Upper lobe of left lung (tissue), 4 donors: Measurements from ENCODE around the gene TOMM6.

ENCODE experiments used
- CTCF ChIP-seq, 6 experiments: fragments of 450-650 bp in 4 of 6; fragments of 200-600 bp in 2 of 6; sonication (generic) in 2 of 6; IDR thresholded peaks; one replicate each; pipeline ENCODE4 v1.5.1; 2016 to 2019; ENCODE audit warnings: antibody characterized with exemption in 6 of 6
- POLR2A ChIP-seq, 4 donors: fragments of 450-650 bp; IDR thresholded peaks; one replicate each; pipeline ENCODE4 v1.5.1; 2016 to 2017; ENCODE audit warnings: antibody characterized with exemption in 4 of 4, mild to moderate bottlenecking in 2 of 4
- POLR2AphosphoS5 ChIP-seq, 2 donors: sonication (generic); formaldehyde crosslinking; IDR thresholded peaks; one replicate each; pipeline ENCODE4 v1.5.1; 2017; ENCODE audit warnings: antibody characterized with exemption in 2 of 2

- TF ChIP-seq POLR2AphosphoS5 (IDR thresholded peaks at IDR 0.05) (no peak), POLR2A (IDR thresholded peaks at IDR 0.05) (no peak), CTCF (IDR thresholded peaks at IDR 0.05) (no peak)
Observed at GRCh38 chr6:41748542-41748941, 39.0 kb upstream of the TOMM6 start.
